NB4 (cell line): ENCODE results near the gene G6PC1.
"Not testable (repeated sequence)": the region's sequence is repeated elsewhere in the genome, so short reads cannot be mapped to it uniquely, and the experiment has no call there.

ENCODE experiments used
- DNase-seq: peaks from one replicate; pipeline ENCODE4 v3.0.0; 2010; ENCODE audit warnings: low read depth
- H3K4me3 ChIP-seq: one replicate; pipeline ENCODE4 v1.5.1; 2011; ENCODE audit warnings: mild to moderate bottlenecking, low read depth, low read length, moderate library complexity
- CTCF ChIP-seq: IDR thresholded peaks from one replicate; pipeline ENCODE4 v1.5.1; 2012; ENCODE audit warnings: low read depth, low read length
- MAX ChIP-seq: IDR thresholded peaks from 2 replicates; pipeline ENCODE4 v1.6.1; 2011; ENCODE audit warnings: low read depth, low read length
- MYC ChIP-seq: IDR thresholded peaks from 2 replicates; pipeline ENCODE4 v1.6.1; 2011; ENCODE audit warnings: low read depth, low read length
- POLR2A ChIP-seq: IDR thresholded peaks from 2 replicates; pipeline ENCODE4 v1.6.1; 2011; ENCODE audit warnings: mild to moderate bottlenecking; ENCODE audit not compliant: insufficient read length; ENCODE audit errors: extremely low read depth

Gene G6PC1

GRCh38 chr17:42900460-42901331 is at the start of gene G6PC1:
Gene G6PC1 (plus strand): TSS chr17:42900799. CDS start chr17:42900877, 78 bp downstream.
- TF ChIP-seq CTCF (no peak), POLR2A (no peak), MYC (no peak), MAX (no peak)
- no peak for DNase-seq
- H3K4me3 ChIP-seq = no peak within 1 kb of the TSS

GRCh38 chr17:42850954-42851353 is 49.6 kb upstream of the G6PC1 start, which contains the start of gene AOC3:
Gene AOC3 (plus strand): TSS chr17:42851199. CDS start chr17:42851344, 145 bp downstream.
- no peak for TF ChIP-seq MYC
- TF ChIP-seq POLR2A = no peak
- TF ChIP-seq CTCF = no peak
- no peak for TF ChIP-seq MAX
- no peak for DNase-seq
- no peak within 1 kb of the TSS for H3K4me3 ChIP-seq

- DNase-seq, H3K4me3 ChIP-seq: not testable (repeated sequence)
Measured at GRCh38 chr17:42851371-42852240, 49.0 kb upstream of the G6PC1 start.

- DNase-seq = no peak
- no peak overlapping the region for H3K4me3 ChIP-seq
- TF ChIP-seq POLR2A (no peak), MYC (no peak), CTCF (no peak), MAX (no peak)
Measured at GRCh38 chr17:42852351-42852750, 48.2 kb upstream of the G6PC1 start.

- no peak for DNase-seq
- no peak overlapping the region for H3K4me3 ChIP-seq
- TF ChIP-seq MYC (no peak), MAX (no peak), POLR2A (no peak), CTCF (no peak)
Measured at GRCh38 chr17:42853004-42853403, 47.6 kb upstream of the G6PC1 start.

GRCh38 chr17:42853597-42853967 is 47.0 kb upstream of the G6PC1 start:
- DNase-seq = no peak
- H3K4me3 ChIP-seq = no peak overlapping the region
- no peak for TF ChIP-seq MAX
